ENCODE results near the gene CDT1.

- TF ChIP-seq CTCF (IDR thresholded peaks at IDR 0.05): no peak
- no peak for TF ChIP-seq POLR2A (IDR thresholded peaks at IDR 0.05)
Measured at GRCh38 chr16:88792668-88793250, 10.8 kb upstream of the CDT1 start.

All from testis (tissue), 2 donors.